ENCODE results near the gene HEXD. TPM values are rescaled to one million over a fixed set of nuclear protein-coding genes. Genes with fewer than 3 reads are reported as not detected.

HEXD gene
- total and polyA plus RNA-seq, 2 donors = 13.8 to 40.5 TPM

GRCh38 chr17:82386881-82387704 lies 31.1 kb upstream of the HEXD start:
- no peaks in the 10 kb centered on the region for H3K4me1 ChIP-seq (ENCODE audit: insufficient read depth)
- DNase-seq (ENCODE audit: extremely low spot score) = no peak
- H3K4me3 ChIP-seq (ENCODE audit: low read depth, low read length) = no peak overlapping the region
- H3K27ac ChIP-seq (ENCODE audit: low read depth) = no peak overlapping the region
- H3K36me3 ChIP-seq (ENCODE audit: insufficient read depth) = no peaks in the 10 kb centered on the region
- 46% methylated on average over 38 of the region's 38 CpGs for WGBS

- H3K27ac ChIP-seq (ENCODE audit: low read depth) = no peak overlapping the region
- H3K36me3 ChIP-seq (ENCODE audit: insufficient read depth) = no peaks in the 10 kb centered on the region
- 55% methylated on average over 3 of the region's 3 CpGs for WGBS
- no peak overlapping the region for H3K4me3 ChIP-seq (ENCODE audit: low read depth, low read length)
- no peak for DNase-seq (ENCODE audit: extremely low spot score)
- no peaks in the 10 kb centered on the region for H3K4me1 ChIP-seq (ENCODE audit: insufficient read depth)
These were observed 30.4 kb upstream of the HEXD start for GRCh38 chr17:82387705-82388106.

- DNase-seq (ENCODE audit: extremely low spot score) = no peak
- Histone ChIP-seq H3K4me1 (ENCODE audit: insufficient read depth) (no peaks in the 10 kb centered on the region), H3K36me3 (ENCODE audit: insufficient read depth) (no peaks in the 10 kb centered on the region), H3K27ac (ENCODE audit: low read depth) (no peak overlapping the region), H3K4me3 (ENCODE audit: low read depth, low read length) (no peak overlapping the region)
- 68% methylated on average over 34 of the region's 34 CpGs for WGBS
These were observed 29.8 kb upstream of the HEXD start for GRCh38 chr17:82388223-82388921.

GRCh38 chr17:82388922-82389283 lies 29.2 kb upstream of the HEXD start:
- DNase-seq (ENCODE audit: extremely low spot score) = no peak
- no peak overlapping the region for H3K27ac ChIP-seq (ENCODE audit: low read depth)
- no peak overlapping the region for H3K4me3 ChIP-seq (ENCODE audit: low read depth, low read length)
- H3K4me1 ChIP-seq (ENCODE audit: insufficient read depth) = no peaks in the 10 kb centered on the region
- WGBS = 81% methylated on average over 21 of the region's 21 CpGs
- no peaks in the 10 kb centered on the region for H3K36me3 ChIP-seq (ENCODE audit: insufficient read depth)

GRCh38 chr17:82389379-82389778 lies 28.8 kb upstream of the HEXD start:
- WGBS = 86% methylated on average over 10 of the region's 10 CpGs
- DNase-seq (ENCODE audit: extremely low spot score) = no peak
- Histone ChIP-seq H3K27ac (ENCODE audit: low read depth) (no peak overlapping the region), H3K4me1 (ENCODE audit: insufficient read depth) (no peaks in the 10 kb centered on the region), H3K36me3 (ENCODE audit: insufficient read depth) (no peaks in the 10 kb centered on the region), H3K4me3 (ENCODE audit: low read depth, low read length) (no peak overlapping the region)

- Histone ChIP-seq H3K27ac (ENCODE audit: low read depth) (no peak overlapping the region), H3K4me1 (ENCODE audit: insufficient read depth) (no peaks in the 10 kb centered on the region), H3K4me3 (ENCODE audit: low read depth, low read length) (no peak overlapping the region), H3K36me3 (ENCODE audit: insufficient read depth) (no peaks in the 10 kb centered on the region)
- no peak for DNase-seq (ENCODE audit: extremely low spot score)
- 95% methylated on average over 32 of the region's 34 CpGs for WGBS
These were observed 27.9 kb upstream of the HEXD start for GRCh38 chr17:82390015-82390859.

- no peak for DNase-seq (ENCODE audit: extremely low spot score)
- no peak overlapping the region for H3K4me3 ChIP-seq (ENCODE audit: low read depth, low read length)
- WGBS = 93% methylated on average over 13 of the region's 13 CpGs
- no peaks in the 10 kb centered on the region for H3K4me1 ChIP-seq (ENCODE audit: insufficient read depth)
- H3K27ac ChIP-seq (ENCODE audit: low read depth) = no peak overlapping the region
- H3K36me3 ChIP-seq (ENCODE audit: insufficient read depth) = no peaks in the 10 kb centered on the region
These were observed 27.2 kb upstream of the HEXD start for GRCh38 chr17:82390860-82391435.

GRCh38 chr17:82391496-82392066 lies 26.6 kb upstream of the HEXD start:
- DNase-seq (ENCODE audit: extremely low spot score) = no peak
- H3K27ac ChIP-seq (ENCODE audit: low read depth) = no peak overlapping the region
- no peak overlapping the region for H3K4me3 ChIP-seq (ENCODE audit: low read depth, low read length)
- no peaks in the 10 kb centered on the region for H3K36me3 ChIP-seq (ENCODE audit: insufficient read depth)
- WGBS = 93% methylated on average over 23 of the region's 23 CpGs
- no peaks in the 10 kb centered on the region for H3K4me1 ChIP-seq (ENCODE audit: insufficient read depth)

- 92% methylated on average over 28 of the region's 28 CpGs for WGBS
- Histone ChIP-seq H3K27ac (ENCODE audit: low read depth) (no peak overlapping the region), H3K36me3 (ENCODE audit: insufficient read depth) (no peaks in the 10 kb centered on the region), H3K4me3 (ENCODE audit: low read depth, low read length) (no peak overlapping the region), H3K4me1 (ENCODE audit: insufficient read depth) (no peaks in the 10 kb centered on the region)
- no peak for DNase-seq (ENCODE audit: extremely low spot score)
These were observed 25.8 kb upstream of the HEXD start for GRCh38 chr17:82392209-82392920.

- no peak overlapping the region for H3K27ac ChIP-seq (ENCODE audit: low read depth)
- WGBS = 87% methylated on average over 15 of the region's 15 CpGs
- no peak for DNase-seq (ENCODE audit: extremely low spot score)
- no peak overlapping the region for H3K4me3 ChIP-seq (ENCODE audit: low read depth, low read length)
- H3K36me3 ChIP-seq (ENCODE audit: insufficient read depth) = no peaks in the 10 kb centered on the region
- no peaks in the 10 kb centered on the region for H3K4me1 ChIP-seq (ENCODE audit: insufficient read depth)
These were observed 25.2 kb upstream of the HEXD start for GRCh38 chr17:82392941-82393340.

GRCh38 chr17:82394278-82394677 lies 23.9 kb upstream of the HEXD start:
- Histone ChIP-seq H3K4me3 (ENCODE audit: low read depth, low read length) (no peak overlapping the region), H3K4me1 (ENCODE audit: insufficient read depth) (no peaks in the 10 kb centered on the region), H3K36me3 (ENCODE audit: insufficient read depth) (no peaks in the 10 kb centered on the region), H3K27ac (ENCODE audit: low read depth) (no peak overlapping the region)
- WGBS = 97% methylated on average over 12 of the region's 12 CpGs
- DNase-seq (ENCODE audit: extremely low spot score) = no peak

- Histone ChIP-seq H3K4me1 (ENCODE audit: insufficient read depth) (no peaks in the 10 kb centered on the region), H3K36me3 (ENCODE audit: insufficient read depth) (no peaks in the 10 kb centered on the region), H3K27ac (ENCODE audit: low read depth) (no peak overlapping the region), H3K4me3 (ENCODE audit: low read depth, low read length) (no peak overlapping the region)
- no peak for DNase-seq (ENCODE audit: extremely low spot score)
- 68% methylated on average over 18 of the region's 19 CpGs for WGBS
These were observed 21.3 kb upstream of the HEXD start for GRCh38 chr17:82396601-82397435.

All from urinary bladder (tissue), 4 donors.